Measurements from ENCODE around the gene RILP.

DNA sequence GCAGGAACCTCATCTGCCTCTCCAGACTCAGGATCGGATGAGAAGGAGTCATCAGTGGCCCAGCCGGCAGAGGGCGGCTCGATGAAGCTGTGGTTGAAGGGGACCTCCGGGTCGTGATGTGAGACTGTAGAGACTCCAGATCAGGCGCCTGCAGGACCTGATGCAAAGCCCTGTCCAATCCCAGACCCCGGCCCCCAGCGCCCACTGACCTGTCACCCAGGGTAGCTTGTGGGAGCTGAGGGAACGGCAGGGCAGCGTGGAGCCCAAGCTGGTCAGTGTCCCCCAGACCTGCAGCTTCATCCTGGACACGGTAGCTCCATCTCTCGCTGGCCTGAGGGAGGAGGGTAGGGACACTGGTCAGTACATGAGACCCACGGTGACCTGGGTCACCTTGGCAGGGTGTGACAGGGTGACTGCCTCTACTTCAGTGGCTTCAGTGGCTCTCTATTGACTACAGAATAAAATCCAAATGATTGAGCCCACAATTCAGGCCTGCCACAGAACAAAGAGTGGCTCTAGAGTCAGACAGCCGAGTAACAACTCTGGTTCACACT is 12.9 kb downstream of the RILP start:
- TF ChIP-seq, protein P1, sequence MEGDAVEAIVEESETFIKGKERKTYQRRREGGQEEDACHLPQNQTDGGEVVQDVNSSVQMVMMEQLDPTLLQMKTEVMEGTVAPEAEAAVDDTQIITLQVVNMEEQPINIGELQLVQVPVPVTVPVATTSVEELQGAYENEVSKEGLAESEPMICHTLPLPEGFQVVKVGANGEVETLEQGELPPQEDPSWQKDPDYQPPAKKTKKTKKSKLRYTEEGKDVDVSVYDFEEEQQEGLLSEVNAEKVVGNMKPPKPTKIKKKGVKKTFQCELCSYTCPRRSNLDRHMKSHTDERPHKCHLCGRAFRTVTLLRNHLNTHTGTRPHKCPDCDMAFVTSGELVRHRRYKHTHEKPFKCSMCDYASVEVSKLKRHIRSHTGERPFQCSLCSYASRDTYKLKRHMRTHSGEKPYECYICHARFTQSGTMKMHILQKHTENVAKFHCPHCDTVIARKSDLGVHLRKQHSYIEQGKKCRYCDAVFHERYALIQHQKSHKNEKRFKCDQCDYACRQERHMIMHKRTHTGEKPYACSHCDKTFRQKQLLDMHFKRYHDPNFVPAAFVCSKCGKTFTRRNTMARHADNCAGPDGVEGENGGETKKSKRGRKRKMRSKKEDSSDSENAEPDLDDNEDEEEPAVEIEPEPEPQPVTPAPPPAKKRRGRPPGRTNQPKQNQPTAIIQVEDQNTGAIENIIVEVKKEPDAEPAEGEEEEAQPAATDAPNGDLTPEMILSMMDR (IDR thresholded peaks at IDR 0.05; ENCODE audit: low read length), result no peak
- TF ChIP-seq EZH2phosphoT487 (IDR thresholded peaks at IDR 0.05; ENCODE audit: low read length), result no peak
- no peak for TF ChIP-seq EZH2 (optimal IDR thresholded peaks at IDR 0.05; ENCODE audit: low read depth, low read length)

All from MM.1S (cell line).